ENCODE measurements around the gene HSPBAP1.

Gene HSPBAP1

DNA sequence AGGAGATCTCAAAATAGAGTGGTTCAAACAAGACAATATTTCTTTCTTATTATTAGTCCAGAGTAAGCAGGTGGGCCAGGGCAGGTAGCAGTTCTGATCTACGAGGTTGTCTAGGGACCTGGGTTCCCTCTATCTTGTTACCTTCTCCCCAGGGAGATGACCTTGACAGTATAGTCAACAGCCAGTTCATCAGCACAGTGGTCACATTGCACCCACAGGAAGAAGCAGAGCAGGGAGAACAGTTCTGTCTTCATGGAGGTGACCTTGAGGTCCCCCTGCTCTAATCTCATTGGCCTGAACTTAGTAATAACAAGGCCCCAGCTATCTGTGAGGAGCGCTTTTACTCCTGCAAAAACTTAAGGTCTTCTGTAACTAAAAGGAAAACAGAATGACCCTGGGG lies 23.0 kb upstream of the HSPBAP1 start:
- Histone ChIP-seq H3K27ac (ENCODE audit: low read depth, low read length) (no peak overlapping the region), H3K27me3 (ENCODE audit: control insufficient read depth, low read length) (no peaks in the 10 kb centered on the region), H3K36me3 (ENCODE audit: control insufficient read depth, low read length) (no peaks in the 10 kb centered on the region), H3K79me2 (ENCODE audit: control insufficient read depth, low read length) (no peaks in the 10 kb centered on the region), H3K9me2 (replicated peaks; ENCODE audit: control insufficient read depth, low read length) (no peaks in the 10 kb centered on the region), H4K20me1 (ENCODE audit: control insufficient read depth, insufficient read depth, low read depth, low read length) (no peaks in the 10 kb centered on the region), H3K9me3 (ENCODE audit: control insufficient read depth, insufficient read depth, low read length) (no peaks in the 10 kb centered on the region), H3F3A (ENCODE audit: control insufficient read depth, insufficient read depth) (no peaks in the 10 kb centered on the region), H3K4me2 (ENCODE audit: low read length) (no peak overlapping the region), H3K4me3 (ENCODE audit: low read length) (no peak overlapping the region), H3K4me1 (ENCODE audit: control insufficient read depth, low read length) (no peaks in the 10 kb centered on the region)
- TF ChIP-seq, protein P1, sequence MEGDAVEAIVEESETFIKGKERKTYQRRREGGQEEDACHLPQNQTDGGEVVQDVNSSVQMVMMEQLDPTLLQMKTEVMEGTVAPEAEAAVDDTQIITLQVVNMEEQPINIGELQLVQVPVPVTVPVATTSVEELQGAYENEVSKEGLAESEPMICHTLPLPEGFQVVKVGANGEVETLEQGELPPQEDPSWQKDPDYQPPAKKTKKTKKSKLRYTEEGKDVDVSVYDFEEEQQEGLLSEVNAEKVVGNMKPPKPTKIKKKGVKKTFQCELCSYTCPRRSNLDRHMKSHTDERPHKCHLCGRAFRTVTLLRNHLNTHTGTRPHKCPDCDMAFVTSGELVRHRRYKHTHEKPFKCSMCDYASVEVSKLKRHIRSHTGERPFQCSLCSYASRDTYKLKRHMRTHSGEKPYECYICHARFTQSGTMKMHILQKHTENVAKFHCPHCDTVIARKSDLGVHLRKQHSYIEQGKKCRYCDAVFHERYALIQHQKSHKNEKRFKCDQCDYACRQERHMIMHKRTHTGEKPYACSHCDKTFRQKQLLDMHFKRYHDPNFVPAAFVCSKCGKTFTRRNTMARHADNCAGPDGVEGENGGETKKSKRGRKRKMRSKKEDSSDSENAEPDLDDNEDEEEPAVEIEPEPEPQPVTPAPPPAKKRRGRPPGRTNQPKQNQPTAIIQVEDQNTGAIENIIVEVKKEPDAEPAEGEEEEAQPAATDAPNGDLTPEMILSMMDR (IDR thresholded peaks at IDR 0.05; ENCODE audit: low read depth, low read length, poor library complexity, severe bottlenecking): no peak
- TF ChIP-seq EZH2phosphoT487 (IDR thresholded peaks at IDR 0.05; ENCODE audit: borderline replicate concordance, low read length): no peak

GRCh38 chr3:122810734-122811133 lies 17.1 kb upstream of the HSPBAP1 start:
- TF ChIP-seq, protein P1 (IDR thresholded peaks at IDR 0.05; ENCODE audit: low read depth, low read length, poor library complexity, severe bottlenecking): no peak
- no peak for TF ChIP-seq EZH2phosphoT487 (IDR thresholded peaks at IDR 0.05; ENCODE audit: borderline replicate concordance, low read length)
- Histone ChIP-seq H3K27ac (ENCODE audit: low read depth, low read length) (no peak overlapping the region), H3K27me3 (ENCODE audit: control insufficient read depth, low read length) (no peaks in the 10 kb centered on the region), H3K4me2 (ENCODE audit: low read length) (no peak overlapping the region), H3K9me2 (replicated peaks; ENCODE audit: control insufficient read depth, low read length) (no peaks in the 10 kb centered on the region), H3K79me2 (ENCODE audit: control insufficient read depth, low read length) (no peaks in the 10 kb centered on the region), H3K4me1 (ENCODE audit: control insufficient read depth, low read length) (no peaks in the 10 kb centered on the region), H3K36me3 (ENCODE audit: control insufficient read depth, low read length) (no peaks in the 10 kb centered on the region), H3K9me3 (ENCODE audit: control insufficient read depth, insufficient read depth, low read length) (no peaks in the 10 kb centered on the region), H3F3A (ENCODE audit: control insufficient read depth, insufficient read depth) (no peaks in the 10 kb centered on the region), H4K20me1 (ENCODE audit: control insufficient read depth, insufficient read depth, low read depth, low read length) (no peaks in the 10 kb centered on the region), H3K4me3 (ENCODE audit: low read length) (no peak overlapping the region)

GRCh38 chr3:122803977-122804376 lies 10.3 kb upstream of the HSPBAP1 start:
- no peak overlapping the region for H3K4me2 ChIP-seq (ENCODE audit: low read length)
- no peaks in the 10 kb centered on the region for H3K4me1 ChIP-seq (ENCODE audit: control insufficient read depth, low read length)
- no peaks in the 10 kb centered on the region for H3K9me2 ChIP-seq (replicated peaks; ENCODE audit: control insufficient read depth, low read length)
- H3F3A ChIP-seq (ENCODE audit: control insufficient read depth, insufficient read depth): no peaks in the 10 kb centered on the region
- H3K27ac ChIP-seq (ENCODE audit: low read depth, low read length): no peak overlapping the region
- no peaks in the 10 kb centered on the region for H3K27me3 ChIP-seq (ENCODE audit: control insufficient read depth, low read length)
- no peaks in the 10 kb centered on the region for H3K9me3 ChIP-seq (ENCODE audit: control insufficient read depth, insufficient read depth, low read length)
- no peaks in the 10 kb centered on the region for H3K36me3 ChIP-seq (ENCODE audit: control insufficient read depth, low read length)
- no peaks in the 10 kb centered on the region for H4K20me1 ChIP-seq (ENCODE audit: control insufficient read depth, insufficient read depth, low read depth, low read length)
- TF ChIP-seq, protein P1 (IDR thresholded peaks at IDR 0.05; ENCODE audit: low read depth, low read length, poor library complexity, severe bottlenecking): no peak
- TF ChIP-seq EZH2phosphoT487 (IDR thresholded peaks at IDR 0.05; ENCODE audit: borderline replicate concordance, low read length): no peak
- no peaks in the 10 kb centered on the region for H3K79me2 ChIP-seq (ENCODE audit: control insufficient read depth, low read length)
- H3K4me3 ChIP-seq (ENCODE audit: low read length): no peak overlapping the region

- no peaks in the 10 kb centered on the region for H3K79me2 ChIP-seq (ENCODE audit: control insufficient read depth, low read length)
- H3K36me3 ChIP-seq (ENCODE audit: control insufficient read depth, low read length): no peaks in the 10 kb centered on the region
- H3K4me1 ChIP-seq (ENCODE audit: control insufficient read depth, low read length): no peaks in the 10 kb centered on the region
- no peaks in the 10 kb centered on the region for H3K27me3 ChIP-seq (ENCODE audit: control insufficient read depth, low read length)
- no peaks in the 10 kb centered on the region for H3K9me3 ChIP-seq (ENCODE audit: control insufficient read depth, insufficient read depth, low read length)
- no peaks in the 10 kb centered on the region for H4K20me1 ChIP-seq (ENCODE audit: control insufficient read depth, insufficient read depth, low read depth, low read length)
- no peak overlapping the region for H3K4me3 ChIP-seq (ENCODE audit: low read length)
- no peak overlapping the region for H3K4me2 ChIP-seq (ENCODE audit: low read length)
- H3K9me2 ChIP-seq (replicated peaks; ENCODE audit: control insufficient read depth, low read length): no peaks in the 10 kb centered on the region
- no peaks in the 10 kb centered on the region for H3F3A ChIP-seq (ENCODE audit: control insufficient read depth, insufficient read depth)
- TF ChIP-seq EZH2phosphoT487 (IDR thresholded peaks at IDR 0.05; ENCODE audit: borderline replicate concordance, low read length): no peak
- TF ChIP-seq, protein P1 (IDR thresholded peaks at IDR 0.05; ENCODE audit: low read depth, low read length, poor library complexity, severe bottlenecking): no peak
- no peak overlapping the region for H3K27ac ChIP-seq (ENCODE audit: low read depth, low read length)
Observed at GRCh38 chr3:122802323-122802722, 8.7 kb upstream of the HSPBAP1 start.
